Activated CD8-positive, alpha-beta T cell treated with anti-CD3 and anti-CD28 coated beads, Interleukin-2, amount 10 ng/mL, durations not matched to agents 7 days and 5 days (primary cell): ENCODE results near the gene DNAAF3. TPM values are rescaled to one million over a fixed set of nuclear protein-coding genes. Genes with fewer than 3 reads are reported as not detected.
"Not testable (repeated sequence)": the region's sequence is repeated elsewhere in the genome, so short reads cannot be mapped to it uniquely, and the experiment has no call there.

Experiments used
- ATAC-seq: fragments of 150-1000 bp; cut with Tn5 transposase; one replicate; pipeline ENCODE4 v1.10.0; 2021; ENCODE audit warnings: moderate library complexity
- CTCF ChIA-PET: fragments of 350-600 bp; sonication (Branson Sonifier 250); formaldehyde crosslinking; loops from one replicate; lab custom pipeline; 2021; ENCODE audit warnings: antibody characterized with exemption; lab: Charles Lee
- POLR2A ChIA-PET: fragments of 350-600 bp; sonication (Branson Sonifier 250); formaldehyde crosslinking; loops from one replicate; lab custom pipeline; 2021; ENCODE audit warnings: antibody characterized with exemption; lab: Charles Lee
- DNase-seq: peaks from one replicate; pipeline ENCODE4 v3.0.0-alpha.2; 2020
- H3K27ac Mint-ChIP-seq: one replicate; pipeline ENCODE4 v1.8.0; 2021; ENCODE audit warnings: mild to moderate bottlenecking, mixed read lengths
- H3K27me3 Mint-ChIP-seq: one replicate; pipeline ENCODE4 v1.8.0; 2021; ENCODE audit warnings: low read depth, mixed read lengths
- H3K36me3 Mint-ChIP-seq: one replicate; pipeline ENCODE4 v1.8.0; 2021; ENCODE audit warnings: low read depth, mixed read lengths
- H3K4me1 Mint-ChIP-seq: one replicate; pipeline ENCODE4 v1.8.0; 2021; ENCODE audit warnings: low read depth, mixed read lengths
- H3K4me3 Mint-ChIP-seq: one replicate; pipeline ENCODE4 v1.8.0; 2021; ENCODE audit warnings: mild to moderate bottlenecking, mixed read lengths
- H3K9me3 Mint-ChIP-seq: one replicate; pipeline ENCODE4 v1.8.0; 2022; ENCODE audit warnings: mixed read lengths; ENCODE audit not compliant: insufficient read depth
- total RNA-seq, 2 experiments: library from RNA; stranded (reverse); gene quantifications; one replicate each; pipeline ENCODE4 v1.2.3, GENCODE V29; 2021

The DNAAF3 gene
- total RNA-seq, 2 experiments from 2014 or later, result 0.21 to 0.23 TPM

- H3K27ac Mint-ChIP-seq, result no peak overlapping the region
- DNase-seq (no peak), ATAC-seq (no peak)
- ChIA-PET POLR2A (interaction anchor here (0.6 kb wide), 1 partner anchor 231 kb away, joined by 3 read pairs; no protein-coding TSS in a partner anchor), CTCF (interaction anchor here (0.7 to 1.8 kb wide), 4 partner anchors 9 to 293 kb away, joined by 3 to 7 read pairs (median 4); partner anchors contain the start of genes DNAAF3 and TMEM238)
- peak overlapping the region; percentile 63 for H3K4me3 Mint-ChIP-seq
- peaks cover 41% of the 10 kb centered on the region for H3K4me1 Mint-ChIP-seq
- peaks cover 3% of the 10 kb centered on the region for H3K9me3 Mint-ChIP-seq
- peaks cover 55% of the 10 kb centered on the region for H3K27me3 Mint-ChIP-seq
- no peaks in the 10 kb centered on the region for H3K36me3 Mint-ChIP-seq
These were observed 8.2 kb upstream of the DNAAF3 start for GRCh38 chr19:55174425-55175116.

- H3K36me3 Mint-ChIP-seq, result no peaks in the 10 kb centered on the region
- H3K27ac Mint-ChIP-seq, result no peak overlapping the region
- H3K9me3 Mint-ChIP-seq, result peaks cover 3% of the 10 kb centered on the region
- H3K27me3 Mint-ChIP-seq, result peaks cover 60% of the 10 kb centered on the region
- CTCF ChIA-PET, result interaction anchor here (0.7 to 1.8 kb wide), 3 partner anchors 8 to 293 kb away, joined by 3 to 7 read pairs (median 5); partner anchors contain the start of gene DNAAF3
- ATAC-seq (peak; percentile 75), DNase-seq (peak; percentile 73)
- peak overlapping the region; percentile 63 for H3K4me3 Mint-ChIP-seq
- H3K4me1 Mint-ChIP-seq, result peaks cover 36% of the 10 kb centered on the region
- POLR2A ChIA-PET, result interaction anchor here (0.6 kb wide), 1 partner anchor 232 kb away, joined by 3 read pairs; no protein-coding TSS in a partner anchor
These were observed 7.4 kb upstream of the DNAAF3 start for GRCh38 chr19:55173714-55174409.

- Mint-ChIP-seq H3K4me1 (peaks cover 30% of the 10 kb centered on the region), H3K9me3 (peaks cover 3% of the 10 kb centered on the region), H3K27me3 (peaks cover 57% of the 10 kb centered on the region), H3K4me3 (peak overlapping the region; percentile 63), H3K36me3 (no peaks in the 10 kb centered on the region), H3K27ac (no peak overlapping the region)
- ChIA-PET POLR2A (no interaction called here), CTCF (no interaction called here)
- ATAC-seq (no peak), DNase-seq (no peak)
These were observed 6.8 kb upstream of the DNAAF3 start for GRCh38 chr19:55173186-55173713.

- ATAC-seq, result no peak
- peaks cover 3% of the 10 kb centered on the region for H3K9me3 Mint-ChIP-seq
These were observed 6.3 kb upstream of the DNAAF3 start for GRCh38 chr19:55172741-55173140.

GRCh38 chr19:55172318-55172717, 5.9 kb upstream of the DNAAF3 start:
- DNase-seq, H3K36me3 Mint-ChIP-seq, ATAC-seq, POLR2A ChIA-PET, H3K27ac Mint-ChIP-seq, H3K4me3 Mint-ChIP-seq, H3K9me3 Mint-ChIP-seq, CTCF ChIA-PET: not testable (repeated sequence)
- H3K4me1 Mint-ChIP-seq, result peaks cover 27% of the 10 kb centered on the region
- peaks cover 61% of the 10 kb centered on the region for H3K27me3 Mint-ChIP-seq

More at GRCh38 chr19:55172741-55173140, 6.3 kb upstream of the DNAAF3 start:
- Mint-ChIP-seq H3K27ac (no peak overlapping the region), H3K27me3 (peaks cover 58% of the 10 kb centered on the region), H3K4me3 (peak overlapping the region; percentile 29), H3K4me1 (peaks cover 27% of the 10 kb centered on the region), H3K36me3 (no peaks in the 10 kb centered on the region)
- POLR2A ChIA-PET, result no interaction called here
- CTCF ChIA-PET, result no interaction called here
- DNase-seq, result no peak

GRCh38 chr19:55171440-55171839, 5.0 kb upstream of the DNAAF3 start:
- H3K27ac Mint-ChIP-seq, result no peak overlapping the region
- peaks cover 5% of the 10 kb centered on the region for H3K9me3 Mint-ChIP-seq
- DNase-seq, result no peak
- no peak overlapping the region for H3K4me3 Mint-ChIP-seq
- no peak for ATAC-seq
- H3K4me1 Mint-ChIP-seq, result peaks cover 33% of the 10 kb centered on the region
- CTCF ChIA-PET, result interaction anchor here (1.3 kb wide), 1 partner anchor 11 kb away, joined by 7 read pairs; no protein-coding TSS in a partner anchor
- POLR2A ChIA-PET, result interaction anchor here (0.6 kb wide), 1 partner anchor 27 kb away, joined by 3 read pairs; no protein-coding TSS in a partner anchor
- no peaks in the 10 kb centered on the region for H3K36me3 Mint-ChIP-seq
- H3K27me3 Mint-ChIP-seq, result peaks cover 61% of the 10 kb centered on the region

GRCh38 chr19:55169136-55169535, 2.7 kb upstream of the DNAAF3 start:
- Mint-ChIP-seq H3K9me3 (peaks cover 3% of the 10 kb centered on the region), H3K27me3 (peaks cover 59% of the 10 kb centered on the region), H3K4me3 (no peak overlapping the region), H3K4me1 (peaks cover 28% of the 10 kb centered on the region), H3K27ac (no peak overlapping the region), H3K36me3 (no peaks in the 10 kb centered on the region)
- ATAC-seq, result no peak
- ChIA-PET POLR2A (no interaction called here), CTCF (interaction anchor here (1.0 kb wide), 1 partner anchor 9 kb away, joined by 5 read pairs; no protein-coding TSS in a partner anchor)
- no peak for DNase-seq

- Mint-ChIP-seq H3K27ac (no peak overlapping the region), H3K4me3 (peak overlapping the region; percentile 68), H3K4me1 (peaks cover 14% of the 10 kb centered on the region), H3K36me3 (no peaks in the 10 kb centered on the region), H3K27me3 (peaks cover 48% of the 10 kb centered on the region), H3K9me3 (peaks cover 3% of the 10 kb centered on the region)
- ChIA-PET POLR2A (no interaction called here), CTCF (interaction anchor here (0.9 to 1.6 kb wide), 5 partner anchors 8 to 338 kb away, joined by 3 to 5 read pairs (median 4); no protein-coding TSS in a partner anchor)
- ATAC-seq (peak; percentile 70), DNase-seq (peak; percentile 72)
These were observed 372 bp downstream of the DNAAF3 start for GRCh38 chr19:55165952-55166529.

- Mint-ChIP-seq H3K4me3 (no peak overlapping the region), H3K9me3 (peaks cover under 1% of the 10 kb centered on the region), H3K27me3 (peaks cover 36% of the 10 kb centered on the region), H3K27ac (no peak overlapping the region), H3K4me1 (peaks cover 17% of the 10 kb centered on the region), H3K36me3 (no peaks in the 10 kb centered on the region)
- DNase-seq (no peak), ATAC-seq (no peak)
- ChIA-PET POLR2A (no interaction called here), CTCF (interaction anchor here (1.4 to 3.1 kb wide), 2 partner anchors 11 to 20 kb away, joined by 11 to 22 read pairs; no protein-coding TSS in a partner anchor)
These were observed 4.7 kb downstream of the DNAAF3 start for GRCh38 chr19:55161571-55162322.

GRCh38 chr19:55160986-55161365, 5.4 kb downstream of the DNAAF3 start:
- ChIA-PET CTCF (interaction anchor here (0.8 to 3.1 kb wide), 15 partner anchors 8 to 713 kb away, joined by 3 to 22 read pairs (median 5); partner anchors contain the start of gene ZNF628), POLR2A (interaction anchor here (0.5 kb wide), 1 partner anchor 98 kb away, joined by 3 read pairs; the partner anchor contains the start of gene RDH13)
- ATAC-seq (no peak), DNase-seq (no peak)
- Mint-ChIP-seq H3K36me3 (no peaks in the 10 kb centered on the region), H3K27me3 (peaks cover 34% of the 10 kb centered on the region), H3K27ac (no peak overlapping the region), H3K4me1 (peaks cover 15% of the 10 kb centered on the region), H3K4me3 (no peak overlapping the region), H3K9me3 (no peaks in the 10 kb centered on the region)
